IMR-90 (cell line): ENCODE data around the gene EIF6. TPM values are rescaled to one million over a fixed set of nuclear protein-coding genes. Genes with fewer than 3 reads are reported as not detected.

Experiments
- ATAC-seq: fragments of 200-7000 bp; cut with Tn5 transposase; 2 replicates; pipeline ENCODE4 v1.9.1; 2020; ENCODE audit warnings: low read depth, mild to moderate bottlenecking, moderate library complexity
- BruUV-seq: library from RNA; stranded (reverse); fragments of 400-500 nt; replicated peaks from 2 replicates; lab custom pipeline; 2021; lab: Mats Ljungman, UMichigan
- CTCF ChIA-PET: fragments of 300-600 bp; formaldehyde crosslinking; extraction: SDS; loops from one replicate; lab custom pipeline; 2021; ENCODE audit warnings: antibody characterized with exemption; lab: Yijun Ruan, JAX
- POLR2A ChIA-PET: fragments of 300-600 bp; sonication (Branson Sonifier 250); formaldehyde crosslinking; loops from one replicate; lab custom pipeline; 2022; ENCODE audit warnings: antibody characterized with exemption; ENCODE audit not compliant: unreplicated experiment; lab: Charles Lee
- DNase-seq: peaks from one replicate; pipeline ENCODE4 v3.0.0; 2013
- H2AFZ ChIP-seq: replicated peaks from 2 replicates; pipeline ENCODE3; 2013; ENCODE audit warnings: low read length, mild to moderate bottlenecking; ENCODE audit not compliant: poor library complexity
- H2AK5ac ChIP-seq: 2 replicates; pipeline ENCODE4 v1.6.1; 2013; ENCODE audit warnings: low read depth, low read length, inconsistent platforms
- H2AK9ac ChIP-seq: replicated peaks from 2 replicates; pipeline ENCODE3; 2013; ENCODE audit warnings: mild to moderate bottlenecking, low read depth, low read length, moderate library complexity; ENCODE audit not compliant: poor library complexity
- H2BK120ac ChIP-seq: 2 replicates; pipeline ENCODE4 v1.6.1; 2013; ENCODE audit warnings: low read depth, low read length, inconsistent platforms
- H2BK15ac ChIP-seq: 3 replicates; pipeline ENCODE4 v1.6.1; 2013; ENCODE audit warnings: low read depth, low read length, inconsistent platforms
- H2BK20ac ChIP-seq: 2 replicates; pipeline ENCODE4 v1.6.1; 2013; ENCODE audit warnings: low read depth, mild to moderate bottlenecking, inconsistent platforms, low read length, moderate library complexity
- H2BK5ac ChIP-seq: 2 replicates; pipeline ENCODE4 v1.6.1; 2013; ENCODE audit warnings: mild to moderate bottlenecking, low read depth, low read length, inconsistent platforms; ENCODE audit not compliant: poor library complexity, severe bottlenecking
- H3K14ac ChIP-seq: replicated peaks from 2 replicates; pipeline ENCODE4 v1.6.1; 2013; ENCODE audit warnings: low read depth, low read length, inconsistent platforms
- H3K18ac ChIP-seq: 2 replicates; pipeline ENCODE4 v1.6.1; 2013; ENCODE audit warnings: low read depth, low read length, control low read depth
- H3K23ac ChIP-seq: 2 replicates; pipeline ENCODE4 v1.6.1; 2013; ENCODE audit warnings: low read depth, low read length, inconsistent platforms
- H3K27ac ChIP-seq: 2 replicates; pipeline ENCODE4 v1.5.1; 2013; ENCODE audit warnings: mild to moderate bottlenecking, control low read depth, low read length; ENCODE audit not compliant: insufficient read depth
- H3K27me3 ChIP-seq: 2 replicates; pipeline ENCODE4 v1.6.1; 2013; ENCODE audit warnings: low read length; ENCODE audit not compliant: control insufficient read depth, insufficient read depth
- H3K36me3 ChIP-seq: 2 replicates; pipeline ENCODE4 v1.6.1; 2013; ENCODE audit warnings: low read length, mixed read lengths; ENCODE audit not compliant: control insufficient read depth, insufficient read depth
- H3K4ac ChIP-seq: 2 replicates; pipeline ENCODE4 v1.6.1; 2013; ENCODE audit warnings: low read depth, low read length, inconsistent platforms
- H3K4me1 ChIP-seq: 2 replicates; pipeline ENCODE4 v1.6.1; 2013; ENCODE audit warnings: low read length, mixed read lengths; ENCODE audit not compliant: control insufficient read depth, insufficient read depth
- H3K4me2 ChIP-seq: 2 replicates; pipeline ENCODE4 v1.6.1; 2013; ENCODE audit warnings: low read depth, mild to moderate bottlenecking, control low read depth, low read length, moderate library complexity
- H3K4me3 ChIP-seq: 2 replicates; pipeline ENCODE4 v1.5.1; 2013; ENCODE audit warnings: low read depth, mild to moderate bottlenecking, control low read depth, low read length, moderate library complexity; ENCODE audit not compliant: insufficient read depth
- H3K56ac ChIP-seq: 2 replicates; pipeline ENCODE4 v1.6.1; 2013; ENCODE audit warnings: low read length, inconsistent platforms; ENCODE audit not compliant: insufficient read depth; ENCODE audit errors: extremely low read depth
- H3K79me1 ChIP-seq, 2 experiments: 2 replicates each; pipeline ENCODE4 v1.6.1; 2013; ENCODE audit warnings: low read length in 2 of 2, inconsistent platforms in 1 of 2, low read depth in 1 of 2
- H3K9ac ChIP-seq: 2 replicates; pipeline ENCODE4 v1.6.1; 2013; ENCODE audit warnings: low read depth, low read length, control low read depth
- H3K9me1 ChIP-seq: 2 replicates; pipeline ENCODE4 v1.6.1; 2013; ENCODE audit warnings: low read length, inconsistent platforms; ENCODE audit not compliant: insufficient read depth
- H3K9me3 ChIP-seq: 2 replicates; pipeline ENCODE4 v1.6.1; 2013; ENCODE audit warnings: low read length; ENCODE audit not compliant: control insufficient read depth, insufficient read depth
- H4K20me1 ChIP-seq: 2 replicates; pipeline ENCODE4 v1.6.1; 2013; ENCODE audit warnings: low read length, inconsistent platforms; ENCODE audit not compliant: insufficient read depth
- H4K5ac ChIP-seq: 2 replicates; pipeline ENCODE4 v1.6.1; 2013; ENCODE audit warnings: mild to moderate bottlenecking, low read depth, low read length, control low read depth
- H4K8ac ChIP-seq, 2 experiments: 2 replicates each; pipeline ENCODE4 v1.6.1; 2013; ENCODE audit warnings: low read depth in 2 of 2, low read length in 2 of 2, control low read depth in 1 of 2, inconsistent platforms in 1 of 2
- H4K91ac ChIP-seq: 2 replicates; pipeline ENCODE4 v1.6.1; 2013; ENCODE audit warnings: low read depth, low read length, inconsistent platforms; ENCODE audit not compliant: insufficient read depth
- CEBPB ChIP-seq: IDR thresholded peaks from 2 replicates; pipeline ENCODE4 v1.6.1; 2012; ENCODE audit warnings: low read depth, low read length, improper control_type of control experiment
- CHD1 ChIP-seq: IDR thresholded peaks from 2 replicates; pipeline ENCODE4 v1.6.1; 2012; ENCODE audit warnings: low read depth, low read length, improper control_type of control experiment
- MAFK ChIP-seq: IDR thresholded peaks from 2 replicates; pipeline ENCODE4 v1.6.1; 2012; ENCODE audit warnings: low read depth, low read length, improper control_type of control experiment
- MXI1 ChIP-seq: IDR thresholded peaks from 2 replicates; pipeline ENCODE4 v1.6.1; 2012; ENCODE audit warnings: low read depth, mild to moderate bottlenecking, low read length, moderate library complexity, borderline replicate concordance
- NFE2L2 ChIP-seq: fragments of 150-350 bp; IDR thresholded peaks from 2 replicates; pipeline ENCODE4 v1.6.1; 2016; ENCODE audit warnings: low read depth, mild to moderate bottlenecking, low read length
- RAD21 ChIP-seq: IDR thresholded peaks from 2 replicates; pipeline ENCODE4 v1.6.1; 2012; ENCODE audit warnings: low read length, improper control_type of control experiment
- WGBS, 2 experiments: methylation state at CpG; one replicate each; pipeline versions ENCODE4 v1.1.5 to v1.1.7; 2013; ENCODE audit warnings: missing lambda C conversion rate in 2 of 2; ENCODE audit not compliant: insufficient read length in 1 of 2; ENCODE audit errors: extremely low coverage in 2 of 2; 5-methylcytosine and 5-hydroxymethylcytosine counted together
- dilution Hi-C: fragments of 300-500 bp; cut with HindIII; formaldehyde crosslinking; loops from one replicate; pipeline ENCODE4 v1.14.3; 2018; ENCODE audit warnings: low sequenced_read_pairs; ENCODE audit not compliant: unreplicated experiment
- in situ Hi-C: fragments of 300-500 bp; cut with MboI; formaldehyde crosslinking; loops from 3 replicates; pipeline ENCODE4 v1.14.3; 2019; ENCODE audit warnings: low sequenced_read_pairs, inconsistent platforms, mixed read lengths
- intact Hi-C: fragments of 100-400 bp; cut with micrococcal nuclease; formaldehyde crosslinking; loops from 2 replicates; pipeline ENCODE4 v1.10.0; 2022
- polyA plus RNA-seq, 3 experiments: library from polyadenylated mRNA; depleted of rRNA; stranded (reverse); fragments of >200 nt; gene quantifications; 2 replicates each; pipeline ENCODE4 v1.2.3, GENCODE V29; 2012; ENCODE audit warnings: low replicate concordance in 1 of 3
- total RNA-seq: library from RNA; depleted of rRNA; stranded (reverse); fragments of >200 nt; gene quantifications from 2 replicates; pipeline ENCODE4 v1.2.3, GENCODE V29; 2012

EIF6 gene
- total and polyA plus RNA-seq, 2 of the 4 experiments (the other 2 are of a cell fraction), result 215 to 227 TPM

DNA sequence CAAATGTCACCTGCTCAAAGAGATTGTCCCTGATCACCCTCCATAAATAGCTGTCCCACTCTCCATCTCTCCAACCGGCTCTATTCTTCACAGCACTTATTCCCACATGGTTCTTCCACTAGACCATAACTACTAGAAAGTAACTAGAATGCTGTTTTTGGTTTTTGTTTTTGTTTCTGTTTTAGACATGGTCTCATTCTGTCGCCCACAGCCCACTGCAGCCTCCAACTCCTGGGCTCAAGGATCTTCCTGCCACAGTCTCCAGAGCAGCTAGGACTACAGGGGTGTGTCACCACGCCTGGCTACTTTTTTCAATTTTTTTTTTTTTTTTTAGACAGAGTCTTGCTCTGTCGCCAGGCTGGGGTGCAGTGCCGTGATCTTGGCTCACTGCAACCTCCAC lies 45.8 kb downstream of the EIF6 start:
- Histone ChIP-seq H3K23ac (no peak overlapping the region), H3K9me3 (peaks cover 3% of the 10 kb centered on the region), H3K4me3 (no peak overlapping the region), H3K79me1 (no peaks in the 10 kb centered on the region), H3K18ac (no peak overlapping the region), H3K4me1 (no peaks in the 10 kb centered on the region), H3K14ac (no peak overlapping the region), H4K91ac (no peak overlapping the region), H4K8ac (no peak overlapping the region), H3K56ac (no peak overlapping the region), H2AK5ac (no peak overlapping the region), H2AFZ (no peak overlapping the region), H2BK20ac (no peak overlapping the region), H2BK5ac (no peak overlapping the region), H3K4ac (no peak overlapping the region), H2AK9ac (no peak overlapping the region), H2BK15ac (no peak overlapping the region), H3K4me2 (no peak overlapping the region), H3K27ac (no peak overlapping the region), H3K9ac (no peak overlapping the region), H3K27me3 (peaks cover 4% of the 10 kb centered on the region; the same call in 1 of the 2 replicates), H4K20me1 (no peaks in the 10 kb centered on the region), H2BK120ac (no peak overlapping the region), H3K9me1 (no peaks in the 10 kb centered on the region), H3K36me3 (0 out of 2 replicates have a peak, but pooled peaks cover 2% of the 10 kb centered on the region), H4K5ac (no peak overlapping the region)
- in situ Hi-C loops (no loop called here), intact Hi-C loops (no loop called here), dilution Hi-C loops (no loop called here)
- TF ChIP-seq MXI1, result no peak
- no peak for TF ChIP-seq RAD21
- TF ChIP-seq CEBPB, result no peak
- no peak for TF ChIP-seq NFE2L2
- TF ChIP-seq MAFK, result no peak
- no peak for TF ChIP-seq CHD1
- CTCF ChIA-PET, result no interaction called here
- ATAC-seq (no peak), DNase-seq (no peak)
- BruUV-seq, result no TSS peak
- WGBS, 2 experiments, result 63% methylated on average over 1 of the region's 5 CpGs; no CpG with 5 or more reads in 1 of the 2 experiments
- POLR2A ChIA-PET, result no interaction called here
